Measurements from ENCODE around the gene HDGF.

Gene HDGF

DNA sequence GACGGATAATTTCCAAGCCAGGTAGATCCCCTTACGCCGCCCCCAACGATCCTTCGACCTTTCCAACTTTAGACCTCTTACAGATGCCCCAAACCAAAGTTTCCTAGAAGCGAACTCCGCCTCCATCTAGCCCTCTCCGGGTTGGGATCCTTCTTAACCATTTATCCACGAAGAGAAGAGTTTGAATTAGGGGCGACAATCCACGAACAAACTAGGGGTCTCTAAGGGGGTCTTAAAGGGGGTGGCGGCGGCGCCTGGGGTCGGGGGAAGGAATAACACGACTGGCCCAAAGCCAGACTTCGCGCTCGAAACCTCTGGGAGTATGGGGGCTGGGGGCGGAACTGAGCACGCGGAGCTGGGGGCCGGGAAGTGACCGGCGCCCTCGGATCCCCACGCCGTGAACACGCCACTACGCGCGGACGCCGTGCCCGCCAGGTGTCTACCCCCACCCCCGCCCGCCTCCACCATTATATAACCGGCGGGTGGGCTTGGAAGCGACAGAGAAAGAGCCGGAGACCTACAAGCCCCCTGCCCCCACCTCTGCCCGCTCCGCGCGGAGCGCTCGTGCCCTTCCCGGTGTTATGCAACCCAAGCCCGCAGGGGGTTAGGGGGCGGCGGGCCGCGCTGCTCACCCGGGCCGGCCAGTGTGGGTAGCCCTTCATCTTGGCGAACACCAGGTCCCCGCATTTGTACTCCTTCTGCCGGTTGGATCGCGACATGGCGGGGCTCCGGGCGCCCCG lies 594 bp downstream of the HDGF start:
- Histone ChIP-seq H3K36me3 (ENCODE audit: control insufficient read depth, insufficient read depth, low read length) (no peaks in the 10 kb centered on the region), H3K4me3 (replicated peaks; ENCODE audit: low read depth, low read length) (peak overlapping the region; percentile 93), H3K27me3 (replicated peaks; ENCODE audit: control insufficient read depth, insufficient read depth, low read length) (no peaks in the 10 kb centered on the region)
- peak; percentile 67 for DNase-seq (ENCODE audit: extremely low read depth, insufficient read length)
- TF ChIP-seq, protein P1, sequence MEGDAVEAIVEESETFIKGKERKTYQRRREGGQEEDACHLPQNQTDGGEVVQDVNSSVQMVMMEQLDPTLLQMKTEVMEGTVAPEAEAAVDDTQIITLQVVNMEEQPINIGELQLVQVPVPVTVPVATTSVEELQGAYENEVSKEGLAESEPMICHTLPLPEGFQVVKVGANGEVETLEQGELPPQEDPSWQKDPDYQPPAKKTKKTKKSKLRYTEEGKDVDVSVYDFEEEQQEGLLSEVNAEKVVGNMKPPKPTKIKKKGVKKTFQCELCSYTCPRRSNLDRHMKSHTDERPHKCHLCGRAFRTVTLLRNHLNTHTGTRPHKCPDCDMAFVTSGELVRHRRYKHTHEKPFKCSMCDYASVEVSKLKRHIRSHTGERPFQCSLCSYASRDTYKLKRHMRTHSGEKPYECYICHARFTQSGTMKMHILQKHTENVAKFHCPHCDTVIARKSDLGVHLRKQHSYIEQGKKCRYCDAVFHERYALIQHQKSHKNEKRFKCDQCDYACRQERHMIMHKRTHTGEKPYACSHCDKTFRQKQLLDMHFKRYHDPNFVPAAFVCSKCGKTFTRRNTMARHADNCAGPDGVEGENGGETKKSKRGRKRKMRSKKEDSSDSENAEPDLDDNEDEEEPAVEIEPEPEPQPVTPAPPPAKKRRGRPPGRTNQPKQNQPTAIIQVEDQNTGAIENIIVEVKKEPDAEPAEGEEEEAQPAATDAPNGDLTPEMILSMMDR (IDR thresholded peaks at IDR 0.05; ENCODE audit: insufficient read depth, low read length, poor library complexity, severe bottlenecking) = no peak

DNA sequence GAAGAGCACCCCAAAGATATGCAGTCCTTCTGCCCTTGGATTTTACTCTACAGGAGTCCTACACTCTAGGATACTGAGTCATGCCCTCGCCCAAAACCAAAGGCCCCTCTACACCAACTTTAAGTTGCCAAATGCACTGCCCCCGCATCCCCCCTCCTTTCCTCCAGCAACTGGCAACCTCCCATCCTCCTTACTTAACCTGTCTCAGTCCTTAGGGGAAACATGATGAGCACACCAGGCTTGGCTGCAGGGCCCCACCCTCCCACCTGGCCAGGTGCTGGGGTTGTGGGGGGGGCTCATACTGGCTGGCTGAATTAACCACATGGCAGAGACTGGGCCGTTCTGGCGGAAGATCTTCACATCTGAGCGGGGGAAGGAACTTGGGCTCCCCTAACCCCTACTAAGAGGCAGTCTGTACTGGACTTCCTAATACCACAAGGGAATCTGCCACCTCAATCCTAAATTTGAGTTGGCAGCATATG lies 1.2 kb downstream of the HDGF start:
- Histone ChIP-seq H3K36me3 (ENCODE audit: control insufficient read depth, insufficient read depth, low read length) (no peaks in the 10 kb centered on the region), H3K27me3 (replicated peaks; ENCODE audit: control insufficient read depth, insufficient read depth, low read length) (no peaks in the 10 kb centered on the region), H3K4me3 (replicated peaks; ENCODE audit: low read depth, low read length) (peak overlapping the region; percentile 93)
- DNase-seq (ENCODE audit: extremely low read depth, insufficient read length) = peak; percentile 51
- TF ChIP-seq, protein P1 (IDR thresholded peaks at IDR 0.05; ENCODE audit: insufficient read depth, low read length, poor library complexity, severe bottlenecking) = no peak

DNA sequence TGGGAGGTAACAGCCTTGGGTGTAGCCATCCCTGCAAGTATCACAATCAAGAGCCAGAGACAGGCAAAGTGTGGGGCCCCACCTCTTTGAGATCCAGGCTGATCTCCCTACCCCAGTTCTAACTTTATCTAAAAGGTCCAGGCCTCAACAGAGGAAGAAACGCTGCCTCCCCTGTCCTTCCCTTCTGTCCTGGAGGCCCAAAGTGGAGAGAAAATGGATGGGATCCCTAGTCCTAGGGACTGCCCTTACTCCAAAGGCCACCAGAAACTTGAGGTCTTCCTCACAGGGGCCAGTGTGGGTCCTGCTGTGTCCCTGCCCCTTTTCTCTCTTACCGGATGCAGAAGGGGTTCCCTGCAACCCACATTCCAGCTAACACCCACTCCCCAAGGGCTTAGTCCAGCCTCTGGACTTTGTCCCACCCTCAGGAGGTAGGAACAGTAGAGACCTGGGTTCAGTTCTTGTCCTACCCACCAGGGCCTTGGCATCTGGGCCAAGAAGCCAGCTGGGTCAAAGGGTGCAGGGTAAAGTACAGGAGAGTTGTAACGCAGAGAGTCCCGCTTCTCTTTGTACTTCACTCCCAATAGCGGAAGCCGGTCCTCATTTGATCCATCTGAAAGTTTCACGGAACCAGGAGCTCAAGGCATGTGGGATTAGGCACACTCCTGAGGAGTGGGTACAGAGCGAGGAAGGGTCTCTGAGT lies 1.9 kb downstream of the HDGF start:
- H3K36me3 ChIP-seq (ENCODE audit: control insufficient read depth, insufficient read depth, low read length) = peaks cover 3% of the 10 kb centered on the region; the same call in 1 of the 2 replicates
- no peak for DNase-seq (ENCODE audit: extremely low read depth, insufficient read length)
- H3K4me3 ChIP-seq (replicated peaks; ENCODE audit: low read depth, low read length) = peak overlapping the region; percentile 93
- H3K27me3 ChIP-seq (replicated peaks; ENCODE audit: control insufficient read depth, insufficient read depth, low read length) = no peaks in the 10 kb centered on the region
- TF ChIP-seq, protein P1 (IDR thresholded peaks at IDR 0.05; ENCODE audit: insufficient read depth, low read length, poor library complexity, severe bottlenecking) = no peak

DNA sequence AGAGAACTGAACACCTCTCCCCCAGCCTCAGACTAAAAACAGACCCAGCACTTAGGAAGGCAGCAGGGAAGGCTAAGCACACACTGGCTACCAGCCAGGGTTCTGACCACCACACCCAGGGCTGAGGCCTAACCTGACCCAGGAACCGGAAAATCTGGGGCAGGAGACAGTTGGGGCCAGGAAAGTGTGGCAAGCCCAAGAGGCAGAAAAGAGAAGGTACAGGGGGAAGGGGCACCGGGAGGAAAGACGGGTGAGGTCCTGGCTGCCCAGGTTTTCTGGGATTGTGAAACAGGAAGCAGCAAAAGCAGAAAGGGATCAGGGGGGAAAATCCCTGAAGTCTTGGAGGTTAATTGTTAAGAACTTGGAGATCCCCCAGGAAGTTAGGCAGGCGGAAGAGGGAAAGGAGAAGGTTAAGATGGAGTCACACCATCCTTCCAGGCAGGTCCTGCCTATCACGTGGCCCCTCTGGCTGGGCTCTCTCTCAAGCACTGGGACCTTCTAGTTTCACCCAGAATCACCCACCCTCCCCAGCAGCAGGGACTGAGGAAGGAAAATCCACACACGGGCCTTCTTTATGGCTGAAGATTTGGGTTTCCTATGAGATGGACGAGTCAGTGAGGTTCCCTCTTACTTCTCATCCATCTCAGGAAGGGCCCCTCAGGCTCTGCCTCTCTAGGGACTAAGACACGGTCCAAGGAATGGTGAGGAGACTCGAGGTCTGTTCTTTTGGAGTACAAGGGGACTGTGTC lies 2.6 kb downstream of the HDGF start:
- TF ChIP-seq, protein P1 (IDR thresholded peaks at IDR 0.05; ENCODE audit: insufficient read depth, low read length, poor library complexity, severe bottlenecking) = no peak
- DNase-seq (ENCODE audit: extremely low read depth, insufficient read length) = no peak
- Histone ChIP-seq H3K27me3 (replicated peaks; ENCODE audit: control insufficient read depth, insufficient read depth, low read length) (no peaks in the 10 kb centered on the region), H3K36me3 (ENCODE audit: control insufficient read depth, insufficient read depth, low read length) (peaks cover 5% of the 10 kb centered on the region), H3K4me3 (replicated peaks; ENCODE audit: low read depth, low read length) (peak overlapping the region; percentile 93)

DNA sequence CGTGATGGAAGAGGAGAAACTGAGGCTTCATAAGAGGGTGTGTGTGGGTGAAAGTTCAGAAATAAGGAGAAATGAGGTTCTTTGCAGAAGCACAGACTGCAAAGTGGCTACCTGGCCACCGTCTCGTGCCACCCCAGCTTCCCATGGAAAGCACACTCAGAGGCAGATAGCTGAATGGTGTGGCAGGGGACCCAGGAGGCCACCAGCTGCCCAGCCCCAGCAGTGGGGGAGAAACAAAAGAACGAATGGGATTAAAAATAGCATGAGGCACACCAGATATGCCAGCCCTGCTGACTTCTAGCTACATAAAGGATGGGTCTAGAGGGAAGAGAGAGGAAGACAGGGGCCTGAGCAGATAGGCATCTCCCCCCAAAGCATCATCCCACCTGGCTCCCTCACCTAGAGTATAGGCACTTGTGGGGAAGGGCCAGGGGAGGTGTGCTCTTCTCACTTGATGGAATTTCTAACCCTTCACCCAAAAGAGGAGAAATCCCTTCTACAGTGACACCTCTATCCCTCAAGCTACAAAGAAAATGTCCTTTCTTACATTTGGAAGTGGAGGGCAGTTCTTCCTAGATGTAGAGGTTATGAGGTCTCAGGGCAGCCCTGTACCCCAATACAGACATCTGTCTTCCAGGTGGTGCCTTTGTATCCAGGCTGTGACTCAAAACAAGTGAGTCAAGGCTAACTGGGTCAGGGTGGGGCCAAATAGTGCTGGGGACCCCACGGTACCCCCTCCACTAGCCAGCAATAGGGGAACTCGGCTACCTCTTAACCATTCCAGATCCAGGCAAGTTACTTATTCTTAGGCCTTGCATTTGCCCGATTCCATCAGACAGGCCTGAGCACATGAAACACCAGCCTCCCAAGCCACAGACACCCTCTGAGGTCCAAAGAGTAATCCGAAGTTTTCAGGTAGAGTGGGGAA lies 3.5 kb downstream of the HDGF start:
- peaks cover 12% of the 10 kb centered on the region for H3K36me3 ChIP-seq (ENCODE audit: control insufficient read depth, insufficient read depth, low read length)
- TF ChIP-seq, protein P1 (IDR thresholded peaks at IDR 0.05; ENCODE audit: insufficient read depth, low read length, poor library complexity, severe bottlenecking) = no peak
- no peak for DNase-seq (ENCODE audit: extremely low read depth, insufficient read length)
- no peaks in the 10 kb centered on the region for H3K27me3 ChIP-seq (replicated peaks; ENCODE audit: control insufficient read depth, insufficient read depth, low read length)
- H3K4me3 ChIP-seq (replicated peaks; ENCODE audit: low read depth, low read length) = peak overlapping the region; percentile 93

All from GM06990 (cell line).